Stimulated activated CD4-positive, alpha-beta T cell treated with anti-CD3 and anti-CD28 coated beads, Interleukin-4, amount 100 ng/mL, for 48 hours (primary cell): ENCODE data around the gene ALKBH5.

ENCODE experiments used
- DNase-seq, 2 donors: peaks; one replicate each; pipeline ENCODE4 v3.0.0-alpha.2; 2020; ENCODE audit warnings: low read depth in 2 of 2

Gene ALKBH5

DNA sequence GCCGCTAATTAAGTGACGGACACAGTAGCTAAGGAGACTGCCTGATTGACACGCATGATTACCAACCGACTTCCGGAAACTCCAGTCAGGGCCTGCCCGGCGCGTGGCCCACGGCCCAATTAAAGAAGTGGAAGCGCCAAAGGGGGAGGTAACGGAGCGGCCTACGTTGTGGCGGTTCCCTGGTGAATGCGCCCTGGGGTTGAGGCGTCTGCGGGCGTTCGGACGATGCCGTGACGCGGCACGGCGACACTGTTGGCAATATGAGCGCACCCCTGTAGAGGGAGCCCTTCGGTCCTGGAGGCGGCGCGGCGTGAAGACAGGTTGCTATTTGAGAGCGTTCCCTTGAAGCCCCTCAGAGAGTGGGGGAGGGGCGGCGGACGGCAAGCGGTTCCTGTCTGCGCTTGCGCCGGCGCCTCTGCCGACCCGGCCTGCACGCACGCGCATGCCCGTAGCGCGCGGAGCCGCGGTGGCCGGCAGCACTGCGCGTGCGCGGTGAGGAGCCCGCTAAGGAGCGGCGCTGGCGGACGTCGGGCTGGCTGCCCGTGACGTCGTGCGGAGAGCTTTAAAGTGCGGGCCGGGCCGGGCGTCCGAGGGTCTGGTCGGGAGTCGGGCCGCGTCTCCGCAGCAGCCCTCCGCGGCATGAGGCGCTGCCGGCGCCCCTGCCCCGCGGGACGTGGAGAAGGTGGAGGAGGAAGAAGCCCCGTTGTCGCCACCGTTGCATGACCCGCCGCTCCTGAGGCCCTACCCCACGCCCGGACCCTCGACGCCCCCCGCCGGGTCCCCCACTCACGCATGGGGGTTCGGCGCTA lies at the start of gene ALKBH5:
Gene ALKBH5 (plus strand): TSS at position 495 of the 809 bp plus-strand sequence. CDS start 416 bp downstream, outside the sequence.
- DNase-seq, result peak; percentile 94 to 96

DNA sequence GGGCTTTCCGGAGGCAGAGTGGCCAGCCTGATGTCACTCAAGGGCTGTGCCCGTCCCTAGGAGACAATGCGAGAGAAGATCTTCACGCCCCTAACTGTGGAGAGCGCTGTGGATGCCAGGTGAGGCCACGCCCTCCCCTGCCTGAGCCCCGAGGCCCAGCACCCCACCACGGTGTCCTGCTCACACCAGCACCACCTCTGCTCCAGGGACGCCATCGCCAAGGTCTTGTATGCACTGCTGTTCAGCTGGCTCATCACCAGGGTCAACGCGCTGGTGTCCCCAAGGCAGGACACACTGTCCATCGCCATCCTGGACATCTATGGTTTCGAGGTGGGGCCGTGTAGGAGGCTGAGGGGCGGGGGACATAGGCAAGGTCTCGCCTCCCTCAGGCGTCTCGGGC lies 47.3 kb upstream of the ALKBH5 start:
- DNase-seq, result no peak

DNA sequence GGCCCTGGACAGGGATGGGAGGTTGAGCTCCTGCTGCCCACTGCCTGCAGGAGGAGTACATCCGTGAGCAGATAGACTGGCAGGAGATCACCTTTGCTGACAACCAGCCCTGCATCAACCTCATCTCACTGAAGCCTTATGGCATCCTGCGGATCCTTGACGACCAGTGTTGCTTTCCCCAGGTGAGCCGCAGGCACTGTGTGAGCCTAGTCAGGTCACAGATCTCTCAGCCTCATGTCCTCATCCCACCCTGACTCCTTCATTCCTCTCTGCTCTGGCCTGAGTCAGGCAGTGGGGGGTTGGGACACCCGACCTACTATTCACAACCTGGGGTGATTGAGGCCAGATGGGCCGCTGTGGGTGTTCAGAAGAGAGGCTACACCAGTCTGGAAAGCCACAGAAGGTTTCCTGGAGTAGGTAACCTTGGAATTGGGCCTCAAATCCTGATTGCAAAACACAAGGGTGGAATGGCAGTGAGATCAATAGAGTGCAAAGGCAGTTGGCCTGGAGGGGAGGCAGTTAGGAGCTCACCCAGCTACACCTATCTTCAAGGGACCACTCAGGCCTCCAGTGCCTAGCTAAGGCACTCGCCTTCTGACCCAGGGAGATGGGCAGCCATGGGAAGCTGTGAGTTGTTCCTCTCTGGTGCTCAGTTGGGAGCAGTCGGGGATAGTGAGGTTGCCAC lies 45.4 kb upstream of the ALKBH5 start:
- DNase-seq, result no peak

DNA sequence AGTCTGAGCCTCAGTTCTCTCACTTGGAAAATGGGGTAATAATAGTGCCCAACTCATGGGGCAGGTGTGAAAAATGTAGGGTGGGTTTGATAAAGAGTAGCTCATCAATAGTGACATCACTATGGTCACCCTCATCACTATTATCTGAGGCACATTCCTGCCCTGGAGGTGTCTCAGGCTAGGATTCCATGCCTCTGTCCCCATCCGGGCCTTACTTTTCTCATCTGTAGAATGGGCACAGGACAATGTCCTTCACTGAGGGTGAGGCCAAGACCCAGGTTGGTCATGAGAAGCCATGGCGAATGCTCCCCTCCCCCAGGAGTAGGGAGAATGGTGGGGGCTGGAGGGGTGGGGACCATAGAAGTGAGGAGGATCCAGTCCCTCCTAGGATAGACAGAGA lies 44.5 kb upstream of the ALKBH5 start:
- no peak for DNase-seq

DNA sequence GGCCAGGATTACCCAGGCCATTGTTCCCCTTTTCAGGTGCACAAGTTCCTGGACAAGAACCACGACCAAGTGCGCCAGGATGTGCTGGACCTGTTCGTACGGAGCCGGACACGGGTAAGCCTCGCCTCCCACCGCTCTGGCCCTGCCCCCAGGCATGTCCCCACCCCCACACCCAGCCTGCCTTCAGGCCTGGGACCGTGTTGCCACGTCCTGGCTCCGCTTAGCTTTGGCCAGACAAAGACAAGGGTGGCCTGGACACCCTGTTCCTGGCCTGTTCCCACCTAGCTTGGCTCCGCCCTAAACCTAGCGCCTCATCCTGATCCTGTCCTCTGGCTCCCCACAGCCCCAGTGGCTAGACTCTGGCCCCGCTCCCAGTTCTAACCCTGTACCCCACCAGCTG lies 44.1 kb upstream of the ALKBH5 start:
- DNase-seq, result no peak

DNA sequence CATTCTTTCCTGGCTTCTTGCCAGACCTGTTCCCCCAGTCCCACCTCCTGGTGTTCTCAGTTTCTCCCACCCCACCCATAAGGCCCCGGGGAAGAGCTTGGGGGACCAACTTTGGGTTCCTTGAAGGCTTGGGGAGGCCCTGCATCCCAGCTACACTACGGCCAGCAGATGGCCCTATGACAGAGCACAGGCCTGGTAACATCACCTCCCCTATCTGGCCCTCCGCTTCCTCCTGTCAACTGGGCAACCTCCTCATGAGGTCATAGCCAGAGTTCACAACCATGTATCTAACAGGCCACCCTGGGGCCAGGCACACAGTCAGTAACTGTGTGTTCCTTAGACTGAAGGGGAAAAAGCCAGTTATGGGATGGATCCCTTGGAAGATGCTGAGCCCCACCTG lies 43.7 kb upstream of the ALKBH5 start:
- DNase-seq, result no peak

DNA sequence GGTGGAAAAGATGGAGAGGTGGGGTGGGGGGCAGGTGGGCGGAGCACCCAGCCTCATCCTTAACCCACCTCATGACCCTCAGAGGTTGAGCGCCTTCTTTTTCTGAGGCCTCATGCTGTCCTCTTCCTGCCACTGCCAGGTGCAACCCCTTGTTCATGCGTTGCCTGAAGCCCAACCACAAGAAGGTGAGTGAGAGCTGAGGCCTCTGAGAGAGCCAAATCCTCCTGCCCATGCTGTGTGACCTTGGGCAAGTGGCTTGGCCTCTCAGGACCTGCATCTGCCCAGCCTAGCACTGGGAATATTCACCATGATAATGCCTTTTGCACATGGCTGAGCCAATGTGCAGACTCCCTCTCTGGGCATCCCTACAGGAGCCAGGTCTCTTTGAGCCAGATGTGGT lies 43.0 kb upstream of the ALKBH5 start:
- DNase-seq, result no peak

DNA sequence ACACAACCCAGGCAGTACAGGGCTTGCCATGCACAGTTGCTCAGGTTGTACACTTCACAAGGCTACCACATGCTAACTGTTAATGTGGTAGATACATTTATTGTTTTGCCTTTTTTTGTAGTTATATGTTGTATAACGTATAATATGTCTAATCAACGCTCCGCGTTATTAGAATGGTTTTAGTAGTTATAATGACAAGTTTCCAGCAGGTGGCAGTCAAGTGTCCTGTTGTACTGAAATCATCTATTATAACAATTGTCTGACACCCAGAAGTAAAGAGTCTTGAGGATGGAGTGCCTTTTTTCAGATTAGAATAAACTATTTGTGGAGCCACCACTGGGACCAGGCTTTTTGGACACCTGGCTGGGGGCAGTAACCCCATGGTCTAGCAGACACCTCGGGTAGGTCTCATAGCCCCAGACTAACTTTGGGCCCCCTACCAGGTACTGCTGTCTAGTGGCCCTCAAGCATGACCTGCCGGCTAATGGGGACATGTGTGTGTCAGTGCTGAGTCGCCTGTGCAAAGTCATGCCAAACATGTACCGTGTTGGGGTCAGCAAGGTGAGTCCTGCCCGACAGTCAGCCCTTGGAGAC lies 42.3 kb upstream of the ALKBH5 start:
- DNase-seq, result peak in 1 of 2 donors; percentile 16

DNA sequence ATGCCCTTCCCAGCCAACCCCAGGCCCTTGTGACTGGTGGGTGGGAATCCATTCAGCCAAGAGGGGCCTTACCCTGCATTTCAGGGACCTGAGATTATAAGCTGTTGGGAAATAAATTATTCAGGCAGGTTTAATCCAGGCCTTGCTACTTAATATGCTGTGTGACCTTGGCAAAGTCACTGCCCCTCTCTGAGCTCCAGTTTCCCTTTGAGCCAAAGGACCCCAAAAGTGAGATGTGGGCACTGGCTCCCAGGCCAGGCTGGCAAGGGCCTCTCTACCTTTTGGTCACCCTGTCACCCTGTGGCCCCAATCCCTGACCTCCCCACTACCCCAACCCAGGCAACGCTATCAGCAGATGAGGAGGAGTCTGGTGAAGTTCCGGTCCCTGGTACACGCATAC lies 41.2 kb upstream of the ALKBH5 start:
- no peak for DNase-seq

DNA sequence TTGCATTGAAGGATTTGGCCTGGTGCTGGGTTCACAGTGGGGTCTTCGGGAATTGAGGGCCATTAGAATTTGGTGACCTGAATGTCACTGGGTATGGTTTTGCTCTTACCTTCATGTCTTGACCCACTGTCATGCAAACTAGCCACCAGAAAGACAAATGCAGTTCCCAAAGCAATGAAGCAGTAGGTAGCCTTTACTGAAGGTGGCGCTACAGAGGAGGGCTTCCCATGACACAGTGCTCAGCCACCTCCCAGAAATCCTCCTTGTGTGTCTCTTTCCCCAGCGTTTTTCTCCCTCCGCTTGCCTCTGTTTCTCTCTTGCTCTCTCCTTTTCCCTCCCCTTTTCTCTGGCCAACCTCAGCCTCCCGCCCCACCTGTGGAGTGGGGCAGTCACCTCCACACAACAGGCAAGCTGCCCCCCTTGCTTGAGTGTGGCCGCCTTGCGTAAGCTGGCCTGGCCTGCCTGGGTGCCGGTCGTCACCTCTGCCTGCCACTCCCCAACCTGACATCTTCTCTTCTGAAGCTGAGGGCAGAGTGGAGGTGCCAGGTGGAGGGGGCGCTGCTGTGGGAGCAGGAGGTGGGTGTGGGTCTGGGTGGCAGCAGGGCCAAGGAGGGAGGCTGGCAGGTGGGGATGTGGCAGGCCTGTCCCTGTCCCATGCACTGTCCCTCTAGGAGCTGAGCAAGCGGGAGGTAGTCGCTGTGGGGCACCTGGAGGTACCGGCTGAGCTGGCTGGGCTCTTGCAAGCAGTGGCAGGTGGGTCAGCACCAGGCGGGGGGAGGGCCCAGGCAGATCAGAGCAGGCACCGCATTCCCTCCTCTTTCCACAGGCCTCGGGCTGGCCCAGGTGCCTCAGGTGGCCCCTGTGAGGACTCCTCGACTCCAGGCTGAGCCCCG lies 40.3 kb upstream of the ALKBH5 start:
- DNase-seq, result no peak

DNA sequence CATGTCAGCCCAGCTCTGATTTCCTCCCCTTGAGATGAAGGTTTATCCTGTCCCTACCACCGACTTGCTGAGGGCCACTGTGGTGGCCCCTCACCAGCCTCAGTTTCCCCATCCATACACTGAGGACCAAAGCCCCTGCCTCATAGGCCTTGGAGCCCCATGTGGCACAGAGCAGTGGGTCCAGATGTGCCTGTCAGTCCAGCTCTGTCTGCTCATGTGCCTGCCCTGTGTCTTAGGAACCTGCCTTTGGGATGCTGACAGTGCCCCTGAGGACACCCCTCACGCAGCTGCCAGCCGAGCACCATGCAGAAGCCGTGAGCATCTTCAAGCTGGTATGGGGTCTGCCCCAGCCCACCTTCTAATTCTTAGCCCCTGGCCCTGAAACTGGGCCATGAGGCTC lies 39.4 kb upstream of the ALKBH5 start:
- DNase-seq, result no peak

DNA sequence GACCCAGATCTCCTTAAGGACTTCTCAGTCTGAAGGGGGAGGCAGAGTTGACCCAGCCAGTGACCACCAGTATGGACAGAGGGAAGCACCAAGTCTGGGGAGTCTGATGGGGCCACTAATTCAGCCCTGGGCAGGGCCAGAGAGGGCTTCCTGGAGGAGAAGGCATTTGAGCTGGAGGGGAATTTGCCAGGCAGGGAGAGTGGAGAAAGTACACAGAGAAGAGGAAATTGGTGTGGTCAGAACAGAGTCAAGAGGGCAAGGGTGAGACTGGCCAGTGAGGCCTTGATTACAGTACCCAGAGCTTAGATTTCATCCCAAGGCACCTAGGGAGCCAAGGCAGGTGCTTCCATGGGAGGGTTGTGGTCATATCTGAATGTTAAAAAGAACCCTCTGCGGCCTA lies 38.8 kb upstream of the ALKBH5 start:
- DNase-seq, result no peak

DNA sequence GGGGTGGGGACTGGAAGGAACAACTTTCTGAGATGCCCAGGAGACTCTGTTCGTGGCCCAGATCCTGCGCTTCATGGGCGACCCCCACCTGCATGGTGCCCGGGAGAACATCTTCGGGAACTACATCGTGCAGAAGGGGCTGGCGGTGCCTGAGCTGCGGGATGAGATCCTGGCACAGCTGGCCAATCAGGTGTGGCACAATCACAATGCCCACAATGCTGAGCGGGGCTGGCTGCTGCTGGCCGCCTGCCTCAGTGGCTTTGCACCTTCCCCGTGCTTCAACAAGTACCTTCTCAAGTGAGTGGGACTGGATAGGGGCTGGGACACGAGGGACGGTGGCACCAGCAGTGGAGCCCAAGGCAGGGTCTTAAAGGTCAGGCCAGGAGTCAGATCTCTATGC lies 37.8 kb upstream of the ALKBH5 start:
- no peak for DNase-seq

DNA sequence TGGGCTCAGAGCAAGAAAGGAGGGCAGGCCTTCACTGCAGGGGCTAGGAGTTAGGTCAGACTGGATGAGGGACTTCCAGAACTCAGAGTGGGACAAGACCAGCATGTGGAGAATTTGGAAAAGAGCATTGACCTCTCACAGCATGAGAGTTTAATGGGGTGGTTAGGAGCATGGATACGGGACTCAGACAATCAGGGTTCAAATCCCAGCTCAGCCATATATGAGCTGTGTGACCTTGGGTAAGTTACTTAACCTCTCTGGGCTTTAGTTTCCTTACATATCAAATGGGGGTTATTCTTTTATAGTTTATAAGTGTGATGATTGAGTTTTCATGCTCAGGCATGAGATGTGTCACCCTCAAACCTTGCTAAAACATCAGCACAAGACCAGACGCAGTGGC lies 37.4 kb upstream of the ALKBH5 start:
- no peak for DNase-seq

DNA sequence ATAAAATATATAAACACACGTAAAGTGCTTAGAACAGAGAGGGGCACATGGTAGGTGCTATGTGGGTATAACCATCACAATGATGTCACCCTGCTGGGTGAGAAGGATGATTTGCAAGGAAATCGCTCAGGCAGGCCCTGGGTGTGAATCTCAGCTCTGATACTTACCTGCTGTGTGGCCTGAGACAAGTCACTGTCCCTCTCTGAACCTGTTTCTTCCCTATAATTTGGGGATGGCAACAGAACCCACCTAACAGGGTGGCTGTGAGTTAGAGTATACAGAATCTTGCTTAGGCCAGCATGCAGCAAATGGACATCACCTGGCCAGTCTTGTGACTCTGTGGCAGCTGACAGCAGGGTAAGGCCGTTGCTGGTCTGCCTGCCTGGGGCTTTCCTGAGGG lies 36.6 kb upstream of the ALKBH5 start:
- DNase-seq, result no peak

DNA sequence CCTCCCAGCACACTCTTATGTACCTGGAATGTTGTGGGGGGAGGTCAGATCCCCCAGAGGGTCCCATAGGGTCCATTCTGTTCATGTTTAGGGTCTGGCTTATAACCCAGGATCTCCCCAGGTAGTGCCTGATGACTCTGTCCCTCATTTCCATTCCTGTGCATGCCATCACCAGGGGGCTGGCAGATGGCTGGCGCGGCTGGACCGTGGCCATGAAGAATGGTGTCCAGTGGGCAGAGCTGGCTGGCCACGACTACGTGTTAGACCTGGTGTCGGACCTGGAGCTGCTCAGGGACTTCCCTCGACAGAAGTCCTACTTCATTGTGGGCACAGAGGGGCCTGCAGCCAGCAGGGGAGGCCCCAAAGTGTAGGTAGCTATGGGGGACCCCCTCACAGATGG lies 35.0 kb upstream of the ALKBH5 start:
- no peak for DNase-seq

DNA sequence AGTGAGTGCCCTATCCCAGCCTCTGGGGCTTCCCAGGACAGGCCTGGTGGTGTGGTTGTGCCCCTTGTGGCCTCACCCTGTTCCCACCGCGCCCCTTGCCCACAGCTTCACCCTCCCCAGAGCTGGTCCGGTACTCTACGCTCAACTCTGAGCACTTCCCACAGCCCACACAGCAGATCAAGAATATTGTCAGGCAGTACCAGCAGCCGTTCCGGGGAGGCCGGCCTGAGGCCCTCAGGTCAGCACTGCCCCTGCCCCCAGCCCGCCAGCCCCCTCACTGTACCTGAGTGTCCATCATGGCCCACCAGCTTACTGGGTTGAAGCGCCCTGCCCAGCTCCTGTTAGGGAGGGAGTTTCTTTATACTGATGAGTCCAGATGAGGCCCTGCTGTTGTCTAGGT lies 32.3 kb upstream of the ALKBH5 start:
- DNase-seq, result no peak

DNA sequence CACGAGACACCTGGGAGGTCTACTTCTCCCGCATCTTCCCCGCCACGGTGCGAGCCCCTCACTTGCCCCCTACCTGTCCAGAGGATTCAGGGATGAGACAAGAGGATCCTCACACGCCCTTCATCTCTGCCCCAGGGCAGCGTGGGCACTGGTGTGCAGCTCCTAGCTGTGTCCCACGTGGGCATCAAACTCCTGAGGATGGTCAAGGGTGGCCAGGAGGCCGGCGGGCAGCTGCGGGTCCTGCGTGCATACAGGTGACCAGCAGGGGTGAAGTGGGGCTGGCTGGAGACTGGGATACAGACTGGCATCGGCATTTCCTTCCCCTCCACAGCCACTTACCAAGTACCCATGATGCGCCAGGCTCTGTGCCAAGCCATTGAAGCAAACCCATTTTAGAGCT lies 28.4 kb upstream of the ALKBH5 start:
- DNase-seq, result no peak

DNA sequence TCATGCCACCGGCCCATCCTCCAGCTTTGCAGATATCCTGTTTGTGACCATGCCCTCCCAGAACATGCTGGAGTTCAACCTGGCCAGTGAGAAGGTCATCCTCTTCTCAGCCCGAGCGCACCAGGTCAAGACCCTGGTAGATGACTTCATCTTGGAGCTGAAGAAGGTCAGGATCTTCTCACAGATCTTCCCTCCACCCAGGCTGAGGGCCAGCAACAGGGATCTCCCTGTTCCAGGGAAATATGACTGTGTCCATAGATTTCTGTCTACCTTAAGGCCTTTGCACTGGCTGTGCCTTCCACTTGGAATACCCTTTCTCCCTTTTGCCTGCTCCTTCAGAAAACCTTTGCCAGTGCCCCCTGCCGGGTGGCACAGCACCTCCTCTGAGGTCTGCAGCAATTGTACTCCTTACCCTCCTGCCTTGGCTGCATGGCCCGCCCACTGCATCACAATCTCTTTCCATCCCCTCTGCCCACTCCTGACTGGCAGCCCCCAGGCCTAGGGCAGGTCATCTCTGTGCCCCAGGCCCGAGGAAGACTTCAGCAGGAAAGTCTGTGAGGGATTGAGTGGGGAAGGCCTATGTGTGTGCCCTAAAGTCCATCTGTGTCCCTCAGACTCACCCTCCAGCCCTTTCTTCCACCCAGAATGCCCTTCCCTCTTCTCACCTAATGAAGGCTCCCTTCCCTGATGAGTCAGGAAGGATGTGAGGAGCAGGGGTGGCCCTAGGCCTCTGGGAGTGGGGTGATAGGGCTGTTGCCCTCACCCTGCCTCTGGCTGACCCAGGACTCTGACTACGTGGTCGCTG lies 27.3 kb upstream of the ALKBH5 start:
- DNase-seq, result no peak

DNA sequence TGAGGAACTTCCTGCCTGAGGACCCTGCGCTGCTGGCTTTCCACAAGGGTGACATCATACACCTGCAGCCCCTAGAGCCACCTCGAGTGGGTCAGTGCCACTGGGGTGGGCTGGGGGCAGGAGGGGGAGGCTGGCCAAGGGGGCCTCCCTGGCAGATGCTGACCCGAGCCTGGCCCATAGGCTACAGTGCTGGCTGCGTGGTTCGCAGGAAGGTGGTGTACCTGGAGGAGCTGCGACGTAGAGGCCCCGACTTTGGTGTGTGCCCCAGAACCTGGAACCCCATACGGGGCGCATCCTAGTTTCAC lies 26.7 kb upstream of the ALKBH5 start:
- no peak for DNase-seq

DNA sequence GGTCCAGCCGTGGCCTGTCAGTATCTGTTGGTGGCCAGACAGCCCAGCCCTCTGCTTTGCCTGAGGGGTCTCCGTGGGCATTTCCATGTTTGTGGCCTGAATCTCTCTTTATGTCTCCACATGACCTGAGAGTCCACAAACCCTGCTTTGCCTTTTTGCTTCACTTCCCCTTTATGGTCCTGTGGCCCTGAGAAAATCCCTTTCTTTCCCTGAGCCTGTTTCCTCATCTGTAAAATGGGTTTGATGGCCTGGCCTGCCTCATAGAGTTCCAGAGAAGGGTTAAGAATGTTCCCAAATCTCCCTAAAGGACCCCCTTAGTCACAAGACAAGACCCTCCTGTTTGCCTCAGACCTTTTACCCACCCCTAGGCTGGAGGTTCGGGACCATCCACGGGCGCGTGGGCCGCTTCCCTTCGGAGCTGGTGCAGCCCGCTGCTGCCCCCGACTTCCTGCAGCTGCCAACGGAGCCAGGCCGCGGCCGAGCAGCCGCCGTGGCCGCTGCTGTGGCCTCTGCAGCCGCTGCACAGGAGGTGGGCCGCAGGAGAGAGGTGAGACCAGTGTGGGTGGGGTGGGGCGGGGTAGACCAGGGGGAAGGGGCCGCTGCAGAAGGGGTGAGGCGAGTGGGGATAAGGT lies 26.2 kb upstream of the ALKBH5 start:
- DNase-seq, result no peak
